Endothelial cell of hepatic sinusoid (primary cell): Measurements from ENCODE around the gene SAMD10.

Experiments used
- in situ Hi-C: cut with HindIII; loops from 2 replicates; pipeline ENCODE4 v1.10.0; 2017; ENCODE audit warnings: low sequenced_read_pairs

SAMD10 gene

GRCh38 chr20:63957690-63958441 is 21.6 kb downstream of the SAMD10 start:
- in situ Hi-C loops: no loop called here

GRCh38 chr20:63957004-63957689 is 22.3 kb downstream of the SAMD10 start:
- in situ Hi-C loops: no loop called here

- in situ Hi-C loops: no loop called here
These were observed 22.8 kb downstream of the SAMD10 start for GRCh38 chr20:63956664-63957003.

DNA sequence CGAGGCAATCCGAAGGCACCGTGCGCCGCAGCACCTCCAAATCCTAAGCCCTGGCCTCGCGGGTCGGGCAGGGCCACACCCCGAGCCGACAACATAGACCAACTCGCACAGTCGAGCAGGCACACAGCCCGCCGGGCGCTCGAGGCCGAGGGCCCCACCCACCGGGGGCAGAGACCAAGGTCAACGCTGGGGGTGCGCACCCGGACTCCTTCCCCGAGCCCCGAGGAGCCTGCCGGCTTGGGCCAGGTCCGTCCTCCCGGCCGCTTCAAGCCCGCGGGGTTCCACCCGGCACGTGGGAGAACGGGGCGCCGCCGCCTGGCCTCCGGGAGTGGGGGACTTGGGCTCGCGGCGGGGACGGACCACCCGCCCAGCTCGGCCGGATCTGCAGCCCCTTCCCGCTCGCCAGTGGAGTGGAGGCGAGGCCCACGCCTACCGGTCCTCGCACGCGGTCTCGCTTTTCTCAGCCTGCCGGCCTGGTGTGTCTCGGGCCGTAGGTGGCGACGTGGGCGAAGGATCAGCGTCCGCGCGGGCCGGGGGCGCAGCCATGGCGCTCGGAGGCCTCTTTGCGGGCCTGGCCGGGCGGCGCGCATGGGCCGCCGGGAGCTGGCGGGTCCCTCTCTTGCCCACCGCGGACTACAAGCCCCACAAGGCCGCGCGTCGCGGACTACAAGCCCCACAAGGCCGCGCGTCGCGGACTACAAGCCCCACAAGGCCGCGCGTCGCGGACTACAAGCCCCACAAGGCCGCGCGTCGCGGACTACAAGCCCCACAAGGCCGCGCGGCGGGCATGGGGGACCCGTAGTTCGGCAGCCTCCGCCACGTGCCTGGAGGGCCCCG is 23.4 kb downstream of the SAMD10 start, which contains the start of gene UCKL1:
UCKL1 (minus strand) TSS at position 590 of the 837 bp plus-strand sequence; CDS start at position 546, 44 bp downstream.
- in situ Hi-C loops: no loop called here

- in situ Hi-C loops: no loop called here
These were observed 24.1 kb downstream of the SAMD10 start for GRCh38 chr20:63955281-63955826.

GRCh38 chr20:63953764-63954429 is 25.5 kb downstream of the SAMD10 start:
- in situ Hi-C loops: no loop called here

DNA sequence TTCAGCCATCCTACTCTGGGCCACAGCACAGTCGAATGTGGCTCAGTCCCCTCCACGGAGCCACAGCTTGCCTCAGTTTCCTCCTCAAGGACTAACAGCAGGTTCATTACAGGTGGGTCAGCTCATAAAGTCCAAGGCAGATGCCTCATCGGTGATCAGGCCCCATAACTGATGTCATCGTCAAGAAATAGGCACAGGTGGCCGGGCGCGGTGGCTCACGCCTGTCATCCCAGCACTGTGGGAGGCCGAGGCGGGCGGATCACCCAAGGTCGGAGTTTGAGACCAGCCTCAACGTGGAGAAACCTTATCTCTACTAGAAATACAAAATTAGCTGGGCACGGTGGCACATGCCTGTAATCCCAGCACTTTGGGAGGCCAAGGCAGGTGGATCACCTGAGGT is 26.7 kb downstream of the SAMD10 start:
- in situ Hi-C loops: no loop called here

- in situ Hi-C loops: no loop called here
These were observed 27.3 kb downstream of the SAMD10 start for GRCh38 chr20:63952210-63952535.

GRCh38 chr20:63951398-63952209 is 27.8 kb downstream of the SAMD10 start:
- in situ Hi-C loops: no loop called here

DNA sequence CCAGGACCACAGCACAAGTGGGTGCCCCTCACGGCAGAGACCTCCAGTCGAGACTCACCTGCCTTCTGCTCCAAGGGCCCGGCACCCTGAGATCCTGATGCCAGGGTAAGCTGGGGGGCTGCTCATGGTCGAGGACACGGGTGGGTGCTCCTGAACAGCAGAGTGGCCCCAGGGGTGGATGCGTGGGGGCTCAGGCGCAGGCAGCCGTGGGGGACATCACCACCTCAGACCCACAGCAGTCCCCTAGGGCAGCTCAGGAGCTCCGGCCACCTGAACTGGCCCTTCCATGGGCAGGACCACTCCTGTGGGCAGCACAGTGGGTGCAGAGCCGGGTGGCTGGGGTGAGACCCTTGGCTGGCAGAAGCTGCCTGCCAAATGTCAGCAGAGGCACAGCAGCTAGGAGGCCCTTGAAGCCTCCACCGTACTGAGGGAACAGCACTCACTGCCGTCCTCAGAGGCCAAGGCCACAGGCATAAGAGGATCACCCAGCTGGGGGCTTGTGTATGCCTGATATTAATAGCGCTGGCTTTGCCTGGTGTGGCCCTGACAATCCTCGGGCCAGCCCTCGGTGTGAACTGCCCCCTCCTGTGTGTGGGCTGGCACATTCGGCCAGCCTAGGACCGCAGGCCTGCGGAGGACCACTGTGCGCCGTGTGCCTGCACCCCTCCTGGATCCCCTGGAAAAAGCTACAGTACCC is 28.6 kb downstream of the SAMD10 start:
- in situ Hi-C loops: no loop called here

DNA sequence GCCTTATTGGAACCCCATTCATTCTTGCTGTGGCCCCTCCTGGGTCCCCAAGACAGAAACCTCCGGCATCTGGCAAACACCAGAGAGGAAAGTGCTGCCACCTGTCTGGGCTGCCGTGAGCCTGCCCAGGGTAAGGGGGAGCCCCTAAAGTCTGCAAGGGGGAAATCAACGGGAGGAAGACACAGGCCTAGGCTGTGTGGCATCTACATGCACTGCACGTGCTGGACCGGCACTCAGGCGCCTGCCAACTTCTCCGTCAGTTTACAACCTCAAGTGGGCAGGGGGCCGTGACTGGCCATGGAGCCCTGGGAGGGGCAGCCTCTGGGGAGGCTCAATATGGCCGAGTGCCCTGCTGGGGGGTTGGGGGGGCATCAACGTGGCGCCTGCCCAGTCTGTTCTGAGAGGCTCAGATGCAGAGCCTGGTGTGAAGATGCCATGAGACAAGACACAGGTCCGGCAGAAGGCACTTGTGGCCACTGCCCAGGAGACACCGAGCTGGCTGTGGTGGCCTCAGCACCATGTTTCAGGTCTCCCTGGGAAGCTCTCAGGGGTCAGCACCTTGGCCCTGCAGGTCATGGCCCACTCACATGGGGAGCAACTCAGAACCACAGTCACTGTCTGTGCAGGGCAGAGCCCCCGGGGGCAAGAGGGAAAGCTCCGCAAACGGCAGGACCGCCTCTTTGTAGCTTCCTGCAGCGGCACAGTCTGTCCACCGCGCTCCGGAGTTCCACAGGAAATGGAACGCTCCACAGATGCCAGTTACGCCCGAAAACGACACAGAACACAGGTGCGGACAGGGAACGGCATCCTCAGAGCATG is 31.6 kb downstream of the SAMD10 start:
- in situ Hi-C loops: no loop called here

DNA sequence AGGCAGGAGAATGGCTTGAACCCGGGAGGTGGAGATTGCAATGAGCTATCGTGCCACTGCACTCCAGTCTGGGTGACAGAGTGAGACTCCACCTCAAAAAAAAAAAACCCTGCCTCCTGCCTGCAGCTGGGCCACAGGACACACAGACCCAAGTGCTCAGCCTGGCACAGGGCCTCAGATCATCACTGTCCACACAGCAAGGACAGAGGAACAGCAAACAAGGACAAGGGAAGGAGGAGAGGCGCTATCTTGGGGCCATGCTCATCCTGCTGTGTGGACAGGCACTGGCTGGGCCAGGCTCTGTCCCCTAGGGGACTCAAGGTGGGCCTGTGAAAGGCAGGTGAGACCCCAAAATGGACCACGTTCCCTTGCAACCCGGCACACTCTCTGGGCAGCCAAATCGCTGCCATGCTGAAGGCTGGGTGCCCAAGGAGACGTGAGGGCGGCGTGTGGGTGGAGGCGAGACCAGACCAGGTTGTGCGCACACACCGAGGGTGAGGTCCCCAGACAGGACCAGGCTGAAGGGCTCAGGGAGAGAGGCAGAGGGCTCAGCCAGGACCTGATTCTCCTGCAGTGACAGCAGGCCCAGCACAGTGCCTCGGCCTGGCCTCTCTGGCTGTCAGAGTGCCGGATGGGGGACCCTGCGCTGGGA is 32.3 kb downstream of the SAMD10 start:
- in situ Hi-C loops: no loop called here

- in situ Hi-C loops: no loop called here
These were observed 33.2 kb downstream of the SAMD10 start for GRCh38 chr20:63945921-63946920.

DNA sequence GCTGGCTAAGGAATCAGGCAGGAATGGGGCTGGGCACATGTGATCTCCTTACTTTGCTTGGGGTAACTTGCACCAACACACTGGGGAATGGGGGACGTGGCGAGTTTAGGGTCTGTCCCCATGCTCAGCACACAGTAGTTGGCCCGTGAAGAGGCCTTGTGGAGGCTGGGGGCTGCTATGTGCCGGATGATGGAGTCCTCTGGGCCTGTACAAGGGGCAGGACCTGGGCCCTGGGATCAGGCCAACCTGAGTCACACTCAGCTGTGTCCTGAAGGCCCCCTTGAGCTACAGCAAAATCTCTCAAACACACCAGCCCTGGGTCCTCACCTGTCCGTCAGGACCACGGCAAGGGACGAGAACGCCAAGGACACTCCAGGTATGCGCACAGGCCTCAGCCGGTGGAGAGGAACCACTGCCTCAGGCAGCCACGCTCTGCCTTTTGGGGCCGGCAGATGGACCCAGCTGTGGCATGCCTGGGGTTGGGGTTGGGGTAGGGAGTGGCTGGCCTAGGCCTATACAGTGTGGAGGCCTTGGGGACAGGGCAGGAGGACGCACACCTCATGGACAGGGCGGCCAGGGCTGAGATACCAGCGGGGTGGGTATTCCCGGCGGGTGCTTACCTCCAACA is 34.3 kb downstream of the SAMD10 start:
- in situ Hi-C loops: no loop called here

DNA sequence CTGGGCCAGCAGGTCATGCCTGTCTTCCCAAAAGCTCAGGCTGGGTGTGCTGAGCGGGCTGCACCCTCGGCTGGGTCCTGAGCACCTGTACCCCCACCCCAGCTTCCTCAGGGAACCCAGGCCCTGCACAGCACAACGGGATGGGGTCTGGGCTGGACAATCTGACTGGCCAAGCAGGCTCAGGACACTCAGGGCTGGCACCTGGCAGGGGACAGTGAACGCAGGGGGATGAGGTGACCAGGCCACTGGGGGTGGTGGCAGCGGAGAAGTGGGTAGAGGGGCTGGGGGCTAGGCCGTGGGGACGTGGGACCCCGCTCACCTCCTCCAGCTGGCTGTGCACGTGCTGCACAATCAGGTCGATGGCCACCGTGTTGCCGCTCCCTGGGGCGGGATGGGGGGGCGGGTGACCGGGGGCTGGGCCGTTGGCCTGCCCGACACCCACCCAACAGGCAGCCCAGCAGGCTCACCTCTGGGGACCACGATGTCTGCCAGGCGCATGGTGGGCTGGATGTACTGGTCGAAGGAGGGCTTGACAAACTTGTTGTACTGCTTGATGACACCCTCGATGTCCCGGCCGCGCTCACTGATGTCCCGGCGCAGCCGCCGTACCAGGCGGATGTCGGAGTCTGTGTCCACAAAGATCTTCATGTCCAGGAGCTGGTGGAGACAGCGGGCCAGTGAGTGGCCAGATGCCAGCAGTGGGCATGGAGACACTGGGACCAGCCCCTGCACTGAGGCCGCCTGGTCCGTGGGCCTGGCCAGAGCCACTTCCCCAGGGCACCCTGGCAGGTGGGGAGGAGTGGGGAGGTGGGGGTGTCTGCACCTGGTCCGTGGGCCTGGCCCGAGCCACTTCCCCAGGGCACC is 35.1 kb downstream of the SAMD10 start:
- in situ Hi-C loops: loop anchor here (5.0 kb wide), 1 partner anchor 47 kb away; the partner anchor contains the start of gene DNAJC5

DNA sequence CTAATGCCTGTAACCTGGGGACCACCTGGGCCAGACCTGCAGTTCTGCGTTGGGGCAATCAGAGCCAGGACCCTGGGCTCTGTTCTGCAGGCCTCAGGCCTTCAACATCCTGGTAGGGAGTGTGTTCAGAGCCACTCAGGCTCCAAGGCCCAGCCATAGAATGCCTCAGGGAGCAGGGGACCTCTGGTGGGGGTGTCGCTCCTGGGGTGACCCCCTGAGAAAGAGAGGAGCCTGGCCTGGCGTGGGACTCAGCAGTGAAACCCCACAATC is 35.7 kb downstream of the SAMD10 start:
- in situ Hi-C loops: loop anchor here (5.0 kb wide), 1 partner anchor 46 kb away; the partner anchor contains the start of gene DNAJC5
